Calu3 (cell line): Measurements from ENCODE around the gene CCDC24. TPM values are rescaled to one million over a fixed set of nuclear protein-coding genes. Genes with fewer than 3 reads are reported as not detected.

Source experiments
- BruUV-seq: library from RNA; stranded (reverse); fragments of 400-500 nt; replicated peaks from 2 replicates; lab custom pipeline; 2021; lab: Mats Ljungman, UMichigan
- CTCF ChIA-PET: fragments of 300-600 bp; sonication (Branson Sonifier 250); formaldehyde crosslinking; loops from one replicate; lab custom pipeline; 2022; ENCODE audit warnings: antibody characterized with exemption; lab: Charles Lee
- DNase-seq: peaks from one replicate; pipeline ENCODE4 v3.0.0; 2022
- H3K27ac Mint-ChIP-seq: one replicate; pipeline ENCODE4 v1.8.0; 2022; ENCODE audit warnings: mixed read lengths; ENCODE audit not compliant: unreplicated experiment
- H3K27me3 Mint-ChIP-seq: one replicate; pipeline ENCODE4 v1.8.0; 2022; ENCODE audit warnings: mixed read lengths; ENCODE audit not compliant: unreplicated experiment
- H3K36me3 Mint-ChIP-seq: one replicate; pipeline ENCODE4 v1.8.0; 2022; ENCODE audit warnings: mild to moderate bottlenecking, moderate library complexity, mixed read lengths; ENCODE audit not compliant: insufficient read depth, unreplicated experiment
- H3K4me1 Mint-ChIP-seq: one replicate; pipeline ENCODE4 v1.8.0; 2022; ENCODE audit warnings: mild to moderate bottlenecking, low read depth, mixed read lengths; ENCODE audit not compliant: unreplicated experiment
- H3K4me3 Mint-ChIP-seq: one replicate; pipeline ENCODE4 v1.8.0; 2022; ENCODE audit warnings: mild to moderate bottlenecking, low read depth, moderate library complexity, mixed read lengths; ENCODE audit not compliant: unreplicated experiment
- H3K9me3 Mint-ChIP-seq: one replicate; pipeline ENCODE4 v1.8.0; 2022; ENCODE audit warnings: low read depth, mixed read lengths; ENCODE audit not compliant: unreplicated experiment
- intact Hi-C: fragments of 100-400 bp; cut with micrococcal nuclease; formaldehyde crosslinking; loops from one replicate; pipeline ENCODE4 v1.10.0; 2022; ENCODE audit not compliant: unreplicated experiment
- total RNA-seq: library from RNA; stranded (reverse); gene quantifications from 2 replicates; pipeline ENCODE4 v1.2.3, GENCODE V29; 2022
- TF ChIP-seq, protein P1 (sequence below): fragments of 200-600 bp; IDR thresholded peaks from one replicate; pipeline ENCODE4 v1.8.0; 2022; ENCODE audit warnings: antibody characterized with exemption; ENCODE audit not compliant: unreplicated experiment

CCDC24 gene
- total RNA-seq, 1 experiment from 2014 or later, result 19.7 TPM

DNA sequence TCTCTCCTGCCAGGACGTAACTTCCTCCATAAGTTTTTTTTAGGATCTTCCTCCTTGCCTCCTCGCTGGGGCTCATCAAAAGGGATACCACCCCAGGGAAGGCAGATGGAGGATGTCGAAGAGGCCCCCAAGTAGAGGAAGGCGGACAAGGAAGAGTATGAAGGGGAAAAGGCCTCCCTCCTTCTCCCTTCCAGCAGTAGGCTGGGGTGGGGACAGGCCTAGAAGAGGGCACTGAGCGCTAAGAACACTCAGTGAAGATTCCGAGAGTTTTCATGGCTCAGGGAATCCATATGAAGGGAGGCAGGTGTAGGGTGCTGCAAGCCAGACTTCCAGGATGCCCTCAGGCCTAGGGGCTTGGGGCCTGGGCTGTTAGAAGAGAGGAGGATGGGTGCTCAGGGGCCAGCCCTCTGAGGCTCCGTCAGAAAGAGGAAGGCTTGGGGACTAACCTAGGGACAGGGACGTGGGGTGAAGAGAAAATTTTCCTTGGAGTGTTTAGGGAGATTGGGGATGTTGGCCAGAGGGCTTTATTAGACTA lies 41.7 kb downstream of the CCDC24 start:
- H3K4me1 Mint-ChIP-seq, result peaks cover 45% of the 10 kb centered on the region
- no peaks in the 10 kb centered on the region for H3K9me3 Mint-ChIP-seq
- no peaks in the 10 kb centered on the region for H3K27me3 Mint-ChIP-seq
- no TSS peak for BruUV-seq
- H3K4me3 Mint-ChIP-seq, result no peak overlapping the region
- CTCF ChIA-PET, result interaction anchor here (0.6 kb wide), 1 partner anchor 182 kb away, joined by 3 read pairs; no protein-coding TSS in a partner anchor
- H3K27ac Mint-ChIP-seq, result no peak overlapping the region
- intact Hi-C loops, result no loop called here
- no peak for DNase-seq
- TF ChIP-seq, protein P1, sequence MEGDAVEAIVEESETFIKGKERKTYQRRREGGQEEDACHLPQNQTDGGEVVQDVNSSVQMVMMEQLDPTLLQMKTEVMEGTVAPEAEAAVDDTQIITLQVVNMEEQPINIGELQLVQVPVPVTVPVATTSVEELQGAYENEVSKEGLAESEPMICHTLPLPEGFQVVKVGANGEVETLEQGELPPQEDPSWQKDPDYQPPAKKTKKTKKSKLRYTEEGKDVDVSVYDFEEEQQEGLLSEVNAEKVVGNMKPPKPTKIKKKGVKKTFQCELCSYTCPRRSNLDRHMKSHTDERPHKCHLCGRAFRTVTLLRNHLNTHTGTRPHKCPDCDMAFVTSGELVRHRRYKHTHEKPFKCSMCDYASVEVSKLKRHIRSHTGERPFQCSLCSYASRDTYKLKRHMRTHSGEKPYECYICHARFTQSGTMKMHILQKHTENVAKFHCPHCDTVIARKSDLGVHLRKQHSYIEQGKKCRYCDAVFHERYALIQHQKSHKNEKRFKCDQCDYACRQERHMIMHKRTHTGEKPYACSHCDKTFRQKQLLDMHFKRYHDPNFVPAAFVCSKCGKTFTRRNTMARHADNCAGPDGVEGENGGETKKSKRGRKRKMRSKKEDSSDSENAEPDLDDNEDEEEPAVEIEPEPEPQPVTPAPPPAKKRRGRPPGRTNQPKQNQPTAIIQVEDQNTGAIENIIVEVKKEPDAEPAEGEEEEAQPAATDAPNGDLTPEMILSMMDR, result no peak
- H3K36me3 Mint-ChIP-seq, result peaks cover 35% of the 10 kb centered on the region

DNA sequence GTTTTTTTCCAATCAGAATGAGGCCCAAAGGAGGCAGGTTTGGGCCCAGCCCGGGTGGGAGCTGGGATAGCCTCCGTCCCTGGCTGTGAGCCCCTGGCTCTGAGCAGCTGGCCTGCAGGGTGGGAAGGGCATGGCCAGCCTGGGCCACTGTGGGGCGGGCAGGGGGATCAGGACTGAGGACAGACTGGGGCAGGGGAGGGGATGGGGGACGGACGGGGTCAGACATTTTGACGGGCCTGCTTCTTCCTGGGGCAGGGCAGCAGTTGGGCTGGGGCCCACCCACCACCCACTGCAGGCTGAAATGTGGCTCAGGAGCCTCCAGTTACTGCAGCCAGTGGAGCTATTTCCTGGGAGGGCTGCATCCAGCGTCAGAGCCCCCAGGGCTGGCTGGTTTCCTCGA lies 42.4 kb downstream of the CCDC24 start:
- H3K27ac Mint-ChIP-seq, result no peak overlapping the region
- peaks cover 29% of the 10 kb centered on the region for H3K36me3 Mint-ChIP-seq
- TF ChIP-seq, protein P1, result no peak
- H3K27me3 Mint-ChIP-seq, result no peaks in the 10 kb centered on the region
- H3K4me3 Mint-ChIP-seq, result no peak overlapping the region
- CTCF ChIA-PET, result interaction anchor here (0.6 kb wide), 2 partner anchors 13 to 183 kb away, joined by 3 to 7 read pairs; no protein-coding TSS in a partner anchor
- BruUV-seq, result no TSS peak
- intact Hi-C loops, result no loop called here
- peaks cover 38% of the 10 kb centered on the region for H3K4me1 Mint-ChIP-seq
- no peaks in the 10 kb centered on the region for H3K9me3 Mint-ChIP-seq
- DNase-seq, result no peak

DNA sequence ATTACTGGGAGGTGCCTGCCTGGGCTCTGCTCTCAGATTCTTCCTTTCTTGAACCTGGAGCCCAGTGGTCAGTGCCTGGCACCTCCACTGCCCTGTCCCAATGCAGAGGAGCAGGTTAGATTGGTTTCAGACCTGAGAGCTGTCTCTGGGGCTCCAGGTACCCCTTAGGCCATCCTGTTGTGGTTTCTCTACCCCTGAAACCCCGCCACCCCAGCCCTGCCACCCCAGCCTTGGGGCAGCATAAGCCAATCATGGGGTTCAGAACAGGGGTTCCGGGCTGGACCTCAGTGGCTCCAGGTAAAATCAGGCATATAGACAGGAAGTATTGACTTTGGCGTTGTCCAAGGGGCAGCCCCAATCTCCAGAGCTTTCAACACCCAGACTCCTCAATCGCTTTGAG lies 43.0 kb downstream of the CCDC24 start:
- Mint-ChIP-seq H3K4me1 (peaks cover 32% of the 10 kb centered on the region), H3K9me3 (no peaks in the 10 kb centered on the region), H3K27ac (no peak overlapping the region), H3K36me3 (peaks cover 25% of the 10 kb centered on the region), H3K27me3 (no peaks in the 10 kb centered on the region), H3K4me3 (no peak overlapping the region)
- intact Hi-C loops, result no loop called here
- DNase-seq, result no peak
- CTCF ChIA-PET, result interaction anchor here (1.0 kb wide), 1 partner anchor 9 kb away, joined by 5 read pairs; no protein-coding TSS in a partner anchor
- TF ChIP-seq, protein P1, result no peak
- no TSS peak for BruUV-seq

DNA sequence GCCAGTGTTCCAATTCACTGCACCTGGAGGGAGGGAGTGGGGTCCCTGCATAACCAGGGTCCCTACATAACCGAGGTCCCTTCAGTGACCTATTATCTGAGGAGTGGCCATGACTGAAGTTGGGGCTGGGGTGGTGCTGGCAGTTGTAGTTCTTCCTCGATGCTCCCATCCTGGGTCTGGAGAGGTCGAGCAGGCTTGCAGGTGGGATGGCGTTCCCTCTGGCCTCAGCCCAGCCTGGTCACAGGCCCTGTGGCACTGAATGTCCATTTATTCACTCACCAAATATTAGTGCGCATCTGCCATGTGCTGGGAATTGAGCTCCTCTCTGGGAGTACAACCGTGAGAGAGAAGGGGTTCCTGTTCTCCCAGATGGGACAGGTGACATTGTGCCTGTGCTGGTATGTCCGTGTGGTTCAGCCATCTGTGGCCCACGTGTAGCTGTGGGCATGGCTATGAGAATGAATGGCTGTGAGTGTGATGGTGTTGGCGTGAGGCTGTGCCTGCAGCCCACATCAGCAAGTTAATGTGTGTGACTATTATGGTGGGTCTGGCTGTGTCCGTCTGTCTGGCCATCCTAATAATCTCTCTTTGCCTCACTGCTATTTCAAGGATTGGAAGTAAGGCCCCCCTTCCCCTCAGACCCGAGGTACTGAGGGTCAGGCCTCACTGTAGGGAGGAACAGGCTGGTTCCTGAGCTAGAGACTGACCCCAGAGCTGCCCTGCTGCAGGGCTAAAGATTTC lies 43.7 kb downstream of the CCDC24 start:
- Mint-ChIP-seq H3K36me3 (peaks cover 18% of the 10 kb centered on the region), H3K4me3 (no peak overlapping the region), H3K9me3 (no peaks in the 10 kb centered on the region), H3K27ac (no peak overlapping the region), H3K27me3 (no peaks in the 10 kb centered on the region), H3K4me1 (peaks cover 27% of the 10 kb centered on the region)
- DNase-seq, result no peak
- CTCF ChIA-PET, result interaction anchor here (1.0 to 2.7 kb wide), 6 partner anchors 10 to 272 kb away, joined by 3 to 32 read pairs (median 6); no protein-coding TSS in a partner anchor
- TF ChIP-seq, protein P1, result no peak
- BruUV-seq, result no TSS peak
- intact Hi-C loops, result no loop called here
